Prostate gland (tissue), 2 donors: Measurements from ENCODE around the gene CDKN2C. TPM values are rescaled to one million over a fixed set of nuclear protein-coding genes. Genes with fewer than 3 reads are reported as not detected.
"Not testable (repeated sequence)": the region's sequence is repeated elsewhere in the genome, so short reads cannot be mapped to it uniquely, and the experiment has no call there.

Experiments used
- DNase-seq: peaks from one replicate; pipeline ENCODE4 v3.0.0-alpha.2; 2019; ENCODE audit warnings: low spot score
- H3K27ac ChIP-seq, 2 donors: fragments of 200-600 bp; sonication (generic); 2 replicates each; pipeline ENCODE4 v1.5.1; 2017 to 2019
- H3K27me3 ChIP-seq: fragments of 200-600 bp; sonication (generic); replicated peaks from 2 replicates; pipeline ENCODE4 v1.5.1; 2019; ENCODE audit not compliant: insufficient read depth
- H3K36me3 ChIP-seq, 2 donors: fragments of 200-600 bp; sonication (generic); 1 replicate in 1 of 2; 2 replicates in 1 of 2; pipeline versions ENCODE4 v1.5.1 to v1.8.1; 2017 to 2019
- H3K4me1 ChIP-seq: fragments of 200-600 bp; sonication (generic); replicated peaks from 2 replicates; pipeline ENCODE4 v1.5.1; 2019
- H3K4me3 ChIP-seq, 2 donors: fragments of 200-600 bp; sonication (generic); 2 replicates each; pipeline ENCODE4 v1.5.1; 2017 to 2019
- H3K9me3 ChIP-seq: fragments of 200-600 bp; sonication (generic); 2 replicates; pipeline ENCODE4 v1.5.1; 2017
- POLR2A ChIP-seq: fragments of 450-650 bp; IDR thresholded peaks from one replicate; pipeline ENCODE4 v1.6.1; 2016; ENCODE audit warnings: antibody characterized with exemption, mild to moderate bottlenecking
- POLR2AphosphoS5 ChIP-seq: sonication (generic); formaldehyde crosslinking; IDR thresholded peaks from one replicate; pipeline ENCODE4 v1.6.1; 2017; ENCODE audit warnings: antibody characterized with exemption
- WGBS: methylation state at CpG from one replicate; pipeline ENCODE4 v1.1.5; 2018; 5-methylcytosine and 5-hydroxymethylcytosine counted together
- intact Hi-C: fragments of 100-400 bp; cut with DNase I; formaldehyde crosslinking; loops from one replicate; pipeline ENCODE4 v1.14.2; 2022
- total RNA-seq, 2 donors: library from RNA; depleted of rRNA; stranded (reverse); fragments of >200 nt; gene quantifications; one replicate each; pipeline ENCODE4 v1.1.0, GENCODE V29; 2016
- TF ChIP-seq, protein P1 (sequence below), 4 experiments: fragments of 200-600 bp in 2 of 4; fragments of 450-650 bp in 2 of 4; sonication (generic) in 2 of 4; IDR thresholded peaks; 1 replicate in 3 of 4; 2 replicates in 1 of 4; pipeline ENCODE4 v1.5.1; 2016 to 2019; ENCODE audit warnings: antibody characterized with exemption in 4 of 4, mild to moderate bottlenecking in 2 of 4, moderate library complexity in 2 of 4

Gene CDKN2C
- total RNA-seq, 2 donors from 2014 or later = 6.8 to 8.4 TPM

DNA sequence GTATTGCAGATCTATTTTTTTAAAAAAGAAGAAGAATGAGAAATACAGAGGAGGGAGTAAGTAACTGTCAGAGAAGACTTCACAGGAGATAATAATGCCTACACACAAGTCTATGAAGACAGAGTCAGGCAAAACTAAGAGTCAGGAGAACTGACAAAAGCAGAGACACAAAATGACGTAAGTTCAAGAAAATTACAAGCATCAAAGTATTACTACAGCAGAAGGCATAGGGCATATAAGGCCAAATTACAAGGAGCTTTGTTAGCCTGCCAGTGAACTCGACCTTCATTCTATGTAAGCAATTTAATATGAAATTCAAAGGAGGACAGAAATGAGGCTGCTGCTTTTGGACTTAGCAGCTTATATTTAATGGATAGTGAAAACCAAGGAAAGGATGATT, 33.7 kb upstream of the CDKN2C start:
- 73% methylated on average over 2 of the region's 2 CpGs for WGBS
- Histone ChIP-seq H3K4me1 (no peaks in the 10 kb centered on the region), H3K27me3 (no peaks in the 10 kb centered on the region), H3K4me3 (no peak overlapping the region), H3K27ac (no peak overlapping the region), H3K9me3 (no peaks in the 10 kb centered on the region), H3K36me3 (no peaks in the 10 kb centered on the region)
- TF ChIP-seq, protein P1, sequence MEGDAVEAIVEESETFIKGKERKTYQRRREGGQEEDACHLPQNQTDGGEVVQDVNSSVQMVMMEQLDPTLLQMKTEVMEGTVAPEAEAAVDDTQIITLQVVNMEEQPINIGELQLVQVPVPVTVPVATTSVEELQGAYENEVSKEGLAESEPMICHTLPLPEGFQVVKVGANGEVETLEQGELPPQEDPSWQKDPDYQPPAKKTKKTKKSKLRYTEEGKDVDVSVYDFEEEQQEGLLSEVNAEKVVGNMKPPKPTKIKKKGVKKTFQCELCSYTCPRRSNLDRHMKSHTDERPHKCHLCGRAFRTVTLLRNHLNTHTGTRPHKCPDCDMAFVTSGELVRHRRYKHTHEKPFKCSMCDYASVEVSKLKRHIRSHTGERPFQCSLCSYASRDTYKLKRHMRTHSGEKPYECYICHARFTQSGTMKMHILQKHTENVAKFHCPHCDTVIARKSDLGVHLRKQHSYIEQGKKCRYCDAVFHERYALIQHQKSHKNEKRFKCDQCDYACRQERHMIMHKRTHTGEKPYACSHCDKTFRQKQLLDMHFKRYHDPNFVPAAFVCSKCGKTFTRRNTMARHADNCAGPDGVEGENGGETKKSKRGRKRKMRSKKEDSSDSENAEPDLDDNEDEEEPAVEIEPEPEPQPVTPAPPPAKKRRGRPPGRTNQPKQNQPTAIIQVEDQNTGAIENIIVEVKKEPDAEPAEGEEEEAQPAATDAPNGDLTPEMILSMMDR (IDR thresholded peaks at IDR 0.05) = no peak
- TF ChIP-seq POLR2AphosphoS5 (no peak), POLR2A (no peak)
- intact Hi-C loops = no loop called here
- DNase-seq = no peak

DNA sequence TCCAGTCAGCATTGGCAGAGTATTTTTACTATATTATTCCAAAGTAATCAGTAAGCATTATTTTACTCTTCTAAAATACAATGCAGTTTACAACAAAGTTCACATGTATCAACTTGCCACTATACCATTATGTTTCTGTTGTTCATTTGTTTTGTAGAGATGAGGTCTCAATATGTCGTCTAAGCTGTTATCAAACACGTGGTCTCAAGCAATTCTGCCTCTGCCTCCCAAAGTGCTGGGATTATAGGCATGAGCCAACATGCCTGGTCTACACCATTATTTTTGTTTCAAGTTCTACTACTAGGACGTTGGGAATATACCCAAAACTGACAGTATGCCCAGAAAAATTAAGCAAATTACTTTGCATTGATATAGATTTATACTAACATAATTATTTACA, 29.8 kb upstream of the CDKN2C start:
- TF ChIP-seq POLR2A (no peak), POLR2AphosphoS5 (no peak)
- TF ChIP-seq, protein P1 (IDR thresholded peaks at IDR 0.05) = no peak
- Histone ChIP-seq H3K4me3 (no peak overlapping the region), H3K4me1 (no peaks in the 10 kb centered on the region), H3K27ac (no peak overlapping the region), H3K27me3 (no peaks in the 10 kb centered on the region), H3K9me3 (no peaks in the 10 kb centered on the region), H3K36me3 (no peaks in the 10 kb centered on the region)
- no peak for DNase-seq
- 49% methylated on average over 3 of the region's 3 CpGs for WGBS
- intact Hi-C loops = loop anchor here (10.0 kb wide), 1 partner anchor 105 kb away; no protein-coding TSS in a partner anchor

DNA sequence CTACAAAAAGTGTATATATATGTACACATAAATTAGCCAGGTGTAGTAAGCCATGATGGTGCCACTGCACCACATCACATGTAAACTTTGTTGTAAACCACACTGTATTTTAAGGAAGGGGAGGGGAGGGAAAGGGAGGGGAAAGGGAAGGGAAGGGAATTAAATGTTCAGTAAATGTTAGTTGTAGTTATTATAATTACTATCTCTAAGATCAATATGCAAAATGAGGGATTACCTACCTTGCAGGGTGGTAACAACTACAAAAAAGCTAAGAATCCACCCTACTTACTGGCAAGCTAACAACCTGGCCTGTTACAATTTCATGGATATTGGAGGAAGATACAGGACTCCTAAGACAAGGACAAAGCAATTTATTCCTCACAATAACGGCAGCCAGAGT, 27.7 kb upstream of the CDKN2C start:
- Histone ChIP-seq H3K4me1 (no peaks in the 10 kb centered on the region), H3K27me3 (no peaks in the 10 kb centered on the region), H3K27ac (no peak overlapping the region), H3K36me3 (no peaks in the 10 kb centered on the region), H3K9me3 (no peaks in the 10 kb centered on the region), H3K4me3 (no peak overlapping the region)
- intact Hi-C loops = loop anchor here (10.0 kb wide), 1 partner anchor 102 kb away; no protein-coding TSS in a partner anchor
- no peak for DNase-seq
- TF ChIP-seq POLR2A (no peak), POLR2AphosphoS5 (no peak)
- TF ChIP-seq, protein P1 (IDR thresholded peaks at IDR 0.05) = no peak
- 92% methylated on average over 1 of the region's 1 CpG for WGBS

DNA sequence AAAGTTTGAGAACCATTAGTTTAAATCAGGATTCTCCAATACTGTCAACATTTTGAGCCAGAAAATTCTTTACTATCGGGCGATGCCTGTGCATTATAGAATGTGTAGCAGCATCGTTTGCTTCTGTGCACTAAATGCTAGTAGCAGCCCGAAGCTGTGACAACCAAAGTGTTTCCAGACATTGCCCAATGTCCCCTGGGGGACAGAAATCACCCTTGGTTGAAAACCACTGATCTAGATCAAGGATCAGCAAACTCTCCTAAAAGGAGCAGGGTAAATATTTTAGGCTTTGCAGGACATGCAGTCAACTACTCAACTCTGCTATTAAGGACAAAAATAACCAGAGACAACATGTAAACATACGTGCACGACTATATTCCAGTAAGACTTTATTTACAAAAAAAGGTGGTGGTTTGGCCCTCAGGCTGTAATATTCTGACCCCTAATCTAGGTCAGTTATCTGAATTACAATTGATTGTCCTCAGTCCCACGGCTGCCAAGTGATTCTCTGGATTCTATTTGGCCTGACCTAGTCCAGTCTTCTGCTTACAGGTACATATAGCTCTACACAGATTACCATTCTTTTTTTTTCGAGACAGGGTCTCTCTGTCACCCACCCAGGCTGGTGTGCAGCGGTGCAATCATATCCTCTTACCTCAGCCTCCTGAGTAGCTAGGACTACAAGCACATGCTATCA, 20.6 kb upstream of the CDKN2C start:
- Histone ChIP-seq H3K27ac (no peak overlapping the region), H3K9me3 (no peaks in the 10 kb centered on the region), H3K27me3 (no peaks in the 10 kb centered on the region), H3K4me3 (no peak overlapping the region), H3K4me1 (no peaks in the 10 kb centered on the region), H3K36me3 (no peaks in the 10 kb centered on the region)
- TF ChIP-seq POLR2A (no peak), POLR2AphosphoS5 (no peak)
- TF ChIP-seq, protein P1 (IDR thresholded peaks at IDR 0.05) = no peak
- 87% methylated on average over 9 of the region's 9 CpGs for WGBS
- intact Hi-C loops = loop anchor here (10.0 kb wide), 1 partner anchor 95 kb away; no protein-coding TSS in a partner anchor
- no peak for DNase-seq

DNA sequence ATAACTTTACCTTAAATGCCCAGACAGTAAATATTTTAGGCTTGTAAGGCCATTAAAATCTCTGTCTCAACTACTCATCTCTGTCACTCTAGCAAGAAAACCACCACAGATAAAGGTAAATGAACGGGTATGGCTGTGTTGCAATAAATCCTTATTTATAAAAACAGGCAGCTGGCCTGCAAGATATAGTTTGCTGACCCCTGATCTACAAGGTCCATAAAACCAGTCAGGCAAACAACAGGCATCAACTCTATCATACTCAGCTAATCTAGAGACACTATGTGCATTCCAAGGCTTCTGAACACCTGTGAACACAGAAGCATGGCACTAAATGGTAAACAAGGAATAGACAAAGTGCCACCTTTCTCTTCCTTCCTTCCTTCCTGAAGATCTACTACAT, 19.6 kb upstream of the CDKN2C start:
- WGBS = 58% methylated on average over 1 of the region's 1 CpG
- no peak overlapping the region for H3K4me3 ChIP-seq
- no peaks in the 10 kb centered on the region for H3K36me3 ChIP-seq
- no peak overlapping the region for H3K27ac ChIP-seq
- H3K27me3 ChIP-seq = no peaks in the 10 kb centered on the region
- intact Hi-C loops = no loop called here
- DNase-seq = no peak
- H3K4me1 ChIP-seq = no peaks in the 10 kb centered on the region
- H3K9me3 ChIP-seq = no peaks in the 10 kb centered on the region
- no peak for TF ChIP-seq POLR2AphosphoS5
- no peak for TF ChIP-seq POLR2A
- TF ChIP-seq, protein P1 (IDR thresholded peaks at IDR 0.05) = no peak

DNA sequence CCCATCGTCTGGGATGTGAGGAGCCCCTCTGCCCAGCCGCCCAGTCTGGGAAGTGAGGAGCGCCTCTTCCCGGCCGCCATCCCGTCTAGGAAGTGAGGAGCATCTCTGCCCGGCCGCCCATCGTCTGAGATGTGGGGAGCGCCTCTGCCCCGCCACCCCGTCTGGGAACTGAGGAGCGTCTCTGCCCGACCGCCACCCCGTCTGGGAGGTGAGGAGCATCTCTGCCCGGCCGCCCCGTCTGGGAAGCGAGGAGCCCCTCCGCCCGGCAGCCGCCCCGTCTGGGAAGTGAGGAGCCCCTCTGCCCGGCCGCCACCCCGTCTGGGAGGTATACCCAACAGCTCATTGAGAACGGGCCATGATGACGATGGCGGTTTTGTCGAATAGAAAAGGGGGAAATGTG, 17.5 kb upstream of the CDKN2C start:
- DNase-seq, H3K27me3 ChIP-seq, H3K9me3 ChIP-seq, H3K4me3 ChIP-seq, H3K4me1 ChIP-seq, intact Hi-C loops, H3K36me3 ChIP-seq, H3K27ac ChIP-seq: not testable (repeated sequence)
- 89% methylated on average over 14 of the region's 31 CpGs for WGBS
